Measurements from ENCODE around the gene ARHGAP26.

DNA sequence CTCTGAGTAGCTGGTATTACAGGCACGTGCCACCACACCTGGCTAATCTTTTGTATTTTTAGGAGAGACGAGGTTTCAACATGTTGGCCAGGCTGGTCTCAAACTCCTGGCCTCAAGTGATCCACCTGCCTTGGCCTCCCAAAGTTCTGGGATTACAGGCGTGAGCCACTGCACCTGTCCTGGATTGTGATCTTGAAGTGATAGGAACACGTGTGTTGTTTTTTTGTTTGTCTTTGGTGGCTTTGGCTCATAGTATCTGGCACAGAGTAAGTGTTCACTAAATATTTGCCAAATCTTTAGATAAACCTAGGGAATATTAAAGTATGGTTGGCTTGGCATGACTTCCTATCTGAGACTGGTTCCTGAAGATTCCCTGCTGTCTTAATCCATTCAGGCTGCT is 172.7 kb downstream of the ARHGAP26 start:
- TF ChIP-seq, protein P1, sequence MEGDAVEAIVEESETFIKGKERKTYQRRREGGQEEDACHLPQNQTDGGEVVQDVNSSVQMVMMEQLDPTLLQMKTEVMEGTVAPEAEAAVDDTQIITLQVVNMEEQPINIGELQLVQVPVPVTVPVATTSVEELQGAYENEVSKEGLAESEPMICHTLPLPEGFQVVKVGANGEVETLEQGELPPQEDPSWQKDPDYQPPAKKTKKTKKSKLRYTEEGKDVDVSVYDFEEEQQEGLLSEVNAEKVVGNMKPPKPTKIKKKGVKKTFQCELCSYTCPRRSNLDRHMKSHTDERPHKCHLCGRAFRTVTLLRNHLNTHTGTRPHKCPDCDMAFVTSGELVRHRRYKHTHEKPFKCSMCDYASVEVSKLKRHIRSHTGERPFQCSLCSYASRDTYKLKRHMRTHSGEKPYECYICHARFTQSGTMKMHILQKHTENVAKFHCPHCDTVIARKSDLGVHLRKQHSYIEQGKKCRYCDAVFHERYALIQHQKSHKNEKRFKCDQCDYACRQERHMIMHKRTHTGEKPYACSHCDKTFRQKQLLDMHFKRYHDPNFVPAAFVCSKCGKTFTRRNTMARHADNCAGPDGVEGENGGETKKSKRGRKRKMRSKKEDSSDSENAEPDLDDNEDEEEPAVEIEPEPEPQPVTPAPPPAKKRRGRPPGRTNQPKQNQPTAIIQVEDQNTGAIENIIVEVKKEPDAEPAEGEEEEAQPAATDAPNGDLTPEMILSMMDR (IDR thresholded peaks at IDR 0.05), result no peak
- TF ChIP-seq POLR2A (IDR thresholded peaks at IDR 0.05), result no peak
- no peak for TF ChIP-seq POLR2AphosphoS5 (IDR thresholded peaks at IDR 0.05)
